ENCODE measurements around the gene TMC1.

- TF ChIP-seq ZNF274 (IDR thresholded peaks at IDR 0.05; ENCODE audit: low read depth, low read length) (no peak), SUZ12 (IDR thresholded peaks at IDR 0.05; ENCODE audit: extremely low read depth, insufficient read depth, insufficient read length) (no peak), YY1 (IDR thresholded peaks at IDR 0.05; ENCODE audit: insufficient read depth, insufficient read length) (no peak)
Measured at GRCh38 chr9:72601615-72602014, 80.2 kb downstream of the TMC1 start.
